Measurements from ENCODE around the gene DPP8.

Gene DPP8

DNA sequence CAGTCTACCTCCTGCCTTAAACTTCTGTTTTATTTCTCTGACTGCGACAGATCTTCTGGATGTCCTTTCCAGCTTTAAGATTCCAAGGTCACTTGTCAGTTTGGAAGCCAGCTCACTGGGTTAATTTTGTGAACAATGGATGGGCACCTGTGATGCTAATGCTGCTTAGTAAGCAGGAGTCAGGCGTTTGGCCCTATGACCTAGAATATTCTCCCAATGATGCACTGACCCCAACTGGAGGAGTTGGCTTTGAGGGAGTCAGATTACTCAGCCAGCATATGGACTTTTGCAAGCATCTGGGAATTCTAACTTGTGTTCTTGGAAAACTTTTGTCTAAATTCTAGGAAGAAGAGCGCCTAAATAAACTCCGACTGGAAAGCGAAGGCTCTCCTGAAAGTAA is 40.8 kb upstream of the DPP8 start:
- POLR2A ChIA-PET, result no interaction called here
- CTCF ChIA-PET, result interaction anchor here (1.4 kb wide), 1 partner anchor 12 kb away, joined by 4 read pairs; no protein-coding TSS in a partner anchor
- Histone ChIP-seq H3K27ac (ENCODE audit: extremely low read depth, low read depth, low read length) (no peak overlapping the region), H3K4me1 (ENCODE audit: control insufficient read depth, insufficient read depth, low read length) (no peaks in the 10 kb centered on the region), H3K9me3 (ENCODE audit: control insufficient read depth, insufficient read depth, low read depth, low read length) (no peaks in the 10 kb centered on the region), H3K36me3 (ENCODE audit: control insufficient read depth in 2 of 2, insufficient read depth in 1 of 2, low read length in 2 of 2) (peaks cover 54 to 97% of the 10 kb centered on the region in 2 experiments), H3K4me3 (ENCODE audit: low read depth, low read length) (no peak overlapping the region)
- TF ChIP-seq ZNF560 (tag by site-specific recombination; IDR thresholded peaks at IDR 0.05; ENCODE audit: borderline replicate concordance), result no peak
- TF ChIP-seq, protein P1, sequence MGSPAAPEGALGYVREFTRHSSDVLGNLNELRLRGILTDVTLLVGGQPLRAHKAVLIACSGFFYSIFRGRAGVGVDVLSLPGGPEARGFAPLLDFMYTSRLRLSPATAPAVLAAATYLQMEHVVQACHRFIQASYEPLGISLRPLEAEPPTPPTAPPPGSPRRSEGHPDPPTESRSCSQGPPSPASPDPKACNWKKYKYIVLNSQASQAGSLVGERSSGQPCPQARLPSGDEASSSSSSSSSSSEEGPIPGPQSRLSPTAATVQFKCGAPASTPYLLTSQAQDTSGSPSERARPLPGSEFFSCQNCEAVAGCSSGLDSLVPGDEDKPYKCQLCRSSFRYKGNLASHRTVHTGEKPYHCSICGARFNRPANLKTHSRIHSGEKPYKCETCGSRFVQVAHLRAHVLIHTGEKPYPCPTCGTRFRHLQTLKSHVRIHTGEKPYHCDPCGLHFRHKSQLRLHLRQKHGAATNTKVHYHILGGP (tag by site-specific recombination; IDR thresholded peaks at IDR 0.05), result no peak
- TF ChIP-seq BCL11A (tag by site-specific recombination; IDR thresholded peaks at IDR 0.05; ENCODE audit: low read depth), result no peak
- no peak for TF ChIP-seq SP2 (tag by site-specific recombination; IDR thresholded peaks at IDR 0.05)
- no peak for TF ChIP-seq OSR2 (tag by site-specific recombination; IDR thresholded peaks at IDR 0.05)
- TF ChIP-seq, protein P2, sequence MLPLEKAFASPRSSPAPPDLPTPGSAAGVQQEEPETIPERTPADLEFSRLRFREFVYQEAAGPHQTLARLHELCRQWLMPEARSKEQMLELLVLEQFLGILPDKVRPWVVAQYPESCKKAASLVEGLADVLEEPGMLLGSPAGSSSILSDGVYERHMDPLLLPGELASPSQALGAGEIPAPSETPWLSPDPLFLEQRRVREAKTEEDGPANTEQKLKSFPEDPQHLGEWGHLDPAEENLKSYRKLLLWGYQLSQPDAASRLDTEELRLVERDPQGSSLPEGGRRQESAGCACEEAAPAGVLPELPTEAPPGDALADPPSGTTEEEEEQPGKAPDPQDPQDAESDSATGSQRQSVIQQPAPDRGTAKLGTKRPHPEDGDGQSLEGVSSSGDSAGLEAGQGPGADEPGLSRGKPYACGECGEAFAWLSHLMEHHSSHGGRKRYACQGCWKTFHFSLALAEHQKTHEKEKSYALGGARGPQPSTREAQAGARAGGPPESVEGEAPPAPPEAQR (tag by site-specific recombination; IDR thresholded peaks at IDR 0.05), result no peak
- TF ChIP-seq ZNF777 (tag by site-specific recombination; IDR thresholded peaks at IDR 0.05; ENCODE audit: borderline replicate concordance), result no peak
- no peak for TF ChIP-seq ZNF785 (tag by site-specific recombination; IDR thresholded peaks at IDR 0.05)
- no peak for TF ChIP-seq EGR2 (tag by site-specific recombination; IDR thresholded peaks at IDR 0.05; ENCODE audit: low read depth)
- TF ChIP-seq, protein P3, sequence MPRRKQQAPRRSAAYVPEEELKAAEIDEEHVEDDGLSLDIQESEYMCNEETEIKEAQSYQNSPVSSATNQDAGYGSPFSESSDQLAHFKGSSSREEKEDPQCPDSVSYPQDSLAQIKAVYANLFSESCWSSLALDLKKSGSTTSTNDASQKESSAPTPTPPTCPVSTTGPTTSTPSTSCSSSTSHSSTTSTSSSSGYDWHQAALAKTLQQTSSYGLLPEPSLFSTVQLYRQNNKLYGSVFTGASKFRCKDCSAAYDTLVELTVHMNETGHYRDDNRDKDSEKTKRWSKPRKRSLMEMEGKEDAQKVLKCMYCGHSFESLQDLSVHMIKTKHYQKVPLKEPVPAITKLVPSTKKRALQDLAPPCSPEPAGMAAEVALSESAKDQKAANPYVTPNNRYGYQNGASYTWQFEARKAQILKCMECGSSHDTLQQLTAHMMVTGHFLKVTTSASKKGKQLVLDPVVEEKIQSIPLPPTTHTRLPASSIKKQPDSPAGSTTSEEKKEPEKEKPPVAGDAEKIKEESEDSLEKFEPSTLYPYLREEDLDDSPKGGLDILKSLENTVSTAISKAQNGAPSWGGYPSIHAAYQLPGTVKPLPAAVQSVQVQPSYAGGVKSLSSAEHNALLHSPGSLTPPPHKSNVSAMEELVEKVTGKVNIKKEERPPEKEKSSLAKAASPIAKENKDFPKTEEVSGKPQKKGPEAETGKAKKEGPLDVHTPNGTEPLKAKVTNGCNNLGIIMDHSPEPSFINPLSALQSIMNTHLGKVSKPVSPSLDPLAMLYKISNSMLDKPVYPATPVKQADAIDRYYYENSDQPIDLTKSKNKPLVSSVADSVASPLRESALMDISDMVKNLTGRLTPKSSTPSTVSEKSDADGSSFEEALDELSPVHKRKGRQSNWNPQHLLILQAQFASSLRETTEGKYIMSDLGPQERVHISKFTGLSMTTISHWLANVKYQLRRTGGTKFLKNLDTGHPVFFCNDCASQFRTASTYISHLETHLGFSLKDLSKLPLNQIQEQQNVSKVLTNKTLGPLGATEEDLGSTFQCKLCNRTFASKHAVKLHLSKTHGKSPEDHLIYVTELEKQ (tag by site-specific recombination; IDR thresholded peaks at IDR 0.05; ENCODE audit: borderline replicate concordance), result no peak
- no peak for TF ChIP-seq ZBTB21 (tag by site-specific recombination; IDR thresholded peaks at IDR 0.05)
- TF ChIP-seq ZNF324 (tag by site-specific recombination; IDR thresholded peaks at IDR 0.05), result no peak

DNA sequence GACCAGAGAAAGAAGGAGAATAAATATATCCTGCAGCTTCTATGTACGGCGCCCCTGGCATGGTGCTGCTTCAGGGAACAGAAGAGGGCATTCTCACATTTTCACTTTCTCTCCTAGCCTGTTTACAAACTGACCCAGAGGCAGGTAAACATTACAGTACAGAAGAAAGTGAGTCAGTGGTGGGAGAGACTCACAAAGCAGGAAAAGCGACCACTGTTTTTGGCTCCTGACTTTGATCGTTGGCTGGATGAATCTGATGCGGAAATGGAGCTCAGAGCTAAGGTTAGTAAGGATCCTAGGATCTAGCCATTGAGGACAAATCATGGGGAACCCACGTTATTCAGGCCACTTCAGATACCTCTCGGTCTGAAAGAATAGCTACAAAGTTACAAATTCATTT is 39.1 kb upstream of the DPP8 start:
- ChIA-PET CTCF (interaction anchor here (1.6 to 1.8 kb wide), 2 partner anchors 39 to 156 kb away, joined by 3 to 4 read pairs; no protein-coding TSS in a partner anchor), POLR2A (interaction anchor here (0.6 kb wide), 1 partner anchor 12 kb away, joined by 3 read pairs; no protein-coding TSS in a partner anchor)
- H3K36me3 ChIP-seq (ENCODE audit: control insufficient read depth in 2 of 2, insufficient read depth in 1 of 2, low read length in 2 of 2), result peaks cover 47 to 86% of the 10 kb centered on the region in 2 experiments
- no peak for TF ChIP-seq ZNF221 (tag by site-specific recombination; IDR thresholded peaks at IDR 0.05; ENCODE audit: borderline replicate concordance)
- no peak for TF ChIP-seq ZNF791 (tag by site-specific recombination; IDR thresholded peaks at IDR 0.05)
- TF ChIP-seq, protein P4, sequence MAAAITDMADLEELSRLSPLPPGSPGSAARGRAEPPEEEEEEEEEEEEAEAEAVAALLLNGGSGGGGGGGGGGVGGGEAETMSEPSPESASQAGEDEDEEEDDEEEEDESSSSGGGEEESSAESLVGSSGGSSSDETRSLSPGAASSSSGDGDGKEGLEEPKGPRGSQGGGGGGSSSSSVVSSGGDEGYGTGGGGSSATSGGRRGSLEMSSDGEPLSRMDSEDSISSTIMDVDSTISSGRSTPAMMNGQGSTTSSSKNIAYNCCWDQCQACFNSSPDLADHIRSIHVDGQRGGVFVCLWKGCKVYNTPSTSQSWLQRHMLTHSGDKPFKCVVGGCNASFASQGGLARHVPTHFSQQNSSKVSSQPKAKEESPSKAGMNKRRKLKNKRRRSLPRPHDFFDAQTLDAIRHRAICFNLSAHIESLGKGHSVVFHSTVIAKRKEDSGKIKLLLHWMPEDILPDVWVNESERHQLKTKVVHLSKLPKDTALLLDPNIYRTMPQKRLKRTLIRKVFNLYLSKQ (tag by site-specific recombination; IDR thresholded peaks at IDR 0.05; ENCODE audit: borderline replicate concordance), result no peak
- no peak for TF ChIP-seq ZEB2 (tag by site-specific recombination; IDR thresholded peaks at IDR 0.05)
- TF ChIP-seq ZNF777 (tag by site-specific recombination; IDR thresholded peaks at IDR 0.05; ENCODE audit: borderline replicate concordance), result no peak
- TF ChIP-seq, protein P5, sequence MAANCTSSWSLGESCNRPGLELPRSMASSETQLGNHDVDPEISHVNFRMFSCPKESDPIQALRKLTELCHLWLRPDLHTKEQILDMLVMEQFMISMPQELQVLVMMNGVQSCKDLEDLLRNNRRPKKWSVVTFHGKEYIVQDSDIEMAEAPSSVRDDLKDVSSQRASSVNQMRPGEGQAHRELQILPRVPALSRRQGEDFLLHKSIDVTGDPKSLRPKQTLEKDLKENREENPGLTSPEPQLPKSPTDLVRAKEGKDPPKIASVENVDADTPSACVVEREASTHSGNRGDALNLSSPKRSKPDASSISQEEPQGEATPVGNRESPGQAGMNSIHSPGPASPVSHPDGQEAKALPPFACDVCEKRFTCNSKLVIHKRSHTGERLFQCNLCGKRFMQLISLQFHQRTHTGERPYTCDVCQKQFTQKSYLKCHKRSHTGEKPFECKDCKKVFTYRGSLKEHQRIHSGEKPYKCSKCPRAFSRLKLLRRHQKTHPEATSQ (tag by site-specific recombination; IDR thresholded peaks at IDR 0.05), result no peak
- TF ChIP-seq, protein P6, sequence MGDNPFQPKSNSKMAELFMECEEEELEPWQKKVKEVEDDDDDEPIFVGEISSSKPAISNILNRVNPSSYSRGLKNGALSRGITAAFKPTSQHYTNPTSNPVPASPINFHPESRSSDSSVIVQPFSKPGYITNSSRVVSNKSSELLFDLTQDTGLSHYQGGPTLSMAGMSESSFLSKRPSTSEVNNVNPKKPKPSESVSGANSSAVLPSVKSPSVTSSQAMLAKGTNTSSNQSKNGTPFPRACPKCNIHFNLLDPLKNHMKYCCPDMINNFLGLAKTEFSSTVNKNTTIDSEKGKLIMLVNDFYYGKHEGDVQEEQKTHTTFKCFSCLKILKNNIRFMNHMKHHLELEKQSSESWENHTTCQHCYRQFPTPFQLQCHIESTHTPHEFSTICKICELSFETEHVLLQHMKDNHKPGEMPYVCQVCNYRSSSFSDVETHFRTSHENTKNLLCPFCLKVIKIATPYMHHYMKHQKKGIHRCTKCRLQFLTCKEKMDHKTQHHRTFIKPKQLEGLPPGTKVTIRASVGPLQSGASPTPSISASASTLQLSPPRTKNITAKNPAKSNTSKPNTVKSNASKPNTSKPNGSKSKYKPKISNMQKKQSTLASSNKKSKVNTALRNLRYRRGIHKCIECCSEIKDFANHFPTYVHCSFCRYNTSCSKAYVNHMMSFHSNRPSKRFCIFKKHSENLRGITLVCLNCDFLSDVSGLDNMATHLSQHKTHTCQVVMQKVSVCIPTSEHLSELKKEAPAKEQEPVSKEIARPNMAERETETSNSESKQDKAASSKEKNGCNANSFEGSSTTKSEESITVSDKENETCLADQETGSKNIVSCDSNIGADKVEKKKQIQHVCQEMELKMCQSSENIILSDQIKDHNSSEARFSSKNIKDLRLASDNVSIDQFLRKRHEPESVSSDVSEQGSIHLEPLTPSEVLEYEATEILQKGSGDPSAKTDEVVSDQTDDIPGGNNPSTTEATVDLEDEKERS (tag by site-specific recombination; IDR thresholded peaks at IDR 0.05), result no peak
- TF ChIP-seq ZNF266 (tag by site-specific recombination; IDR thresholded peaks at IDR 0.05; ENCODE audit: low read depth), result no peak
- TF ChIP-seq ZNF596 (tag by site-specific recombination; IDR thresholded peaks at IDR 0.05), result no peak
- TF ChIP-seq ZNF48 (tag by site-specific recombination; IDR thresholded peaks at IDR 0.05), result no peak

More for the DNA sequence above, 39.1 kb upstream of the DPP8 start:
- Histone ChIP-seq H3K9me3 (ENCODE audit: control insufficient read depth, insufficient read depth, low read depth, low read length) (no peaks in the 10 kb centered on the region), H3K27ac (ENCODE audit: extremely low read depth, low read depth, low read length) (no peak overlapping the region), H3K4me1 (ENCODE audit: control insufficient read depth, insufficient read depth, low read length) (no peaks in the 10 kb centered on the region), H3K4me3 (ENCODE audit: low read depth, low read length) (no peak overlapping the region)
